Upper lobe of left lung (tissue), 6 donors: ENCODE data around the gene UBASH3A. TPM values are rescaled to one million over a fixed set of nuclear protein-coding genes. Genes with fewer than 3 reads are reported as not detected.

Source experiments
- ATAC-seq, 2 donors: fragments of 200-7000 bp; cut with Tn5 transposase; one replicate each; pipeline ENCODE4 v1.9.1; 2022; ENCODE audit warnings: mild to moderate bottlenecking in 2 of 2, moderate library complexity in 2 of 2; ENCODE audit not compliant: low FRiP score in 2 of 2
- DNase-seq, 2 donors: peaks; one replicate each; pipeline ENCODE4 v3.0.0-alpha.2; 2019 to 2020
- H3K27ac ChIP-seq, 4 donors: fragments of 200-600 bp; sonication (generic); one replicate each; pipeline ENCODE4 v1.5.1; 2016 to 2019
- H3K27me3 ChIP-seq, 4 donors: fragments of 200-600 bp; sonication (generic); one replicate each; pipeline ENCODE4 v1.5.1; 2017 to 2019
- H3K36me3 ChIP-seq, 4 donors: fragments of 200-600 bp; sonication (generic); one replicate each; pipeline ENCODE4 v1.5.1; 2016 to 2019
- H3K4me1 ChIP-seq, 4 donors: fragments of 200-600 bp; sonication (generic); one replicate each; pipeline ENCODE4 v1.5.1; 2018 to 2019
- H3K4me3 ChIP-seq, 4 donors: fragments of 200-600 bp; sonication (generic); one replicate each; pipeline ENCODE4 v1.5.1; 2017 to 2019; ENCODE audit warnings: mild to moderate bottlenecking in 2 of 4, moderate library complexity in 1 of 4
- H3K9me3 ChIP-seq, 4 donors: fragments of 200-600 bp; sonication (generic); one replicate each; pipeline ENCODE4 v1.5.1; 2018 to 2019
- CTCF ChIP-seq, 6 experiments: fragments of 450-650 bp in 4 of 6; fragments of 200-600 bp in 2 of 6; sonication (generic) in 2 of 6; IDR thresholded peaks; one replicate each; pipeline ENCODE4 v1.5.1; 2016 to 2019; ENCODE audit warnings: antibody characterized with exemption in 6 of 6
- EP300 ChIP-seq, 4 donors: sonication (generic); formaldehyde crosslinking; IDR thresholded peaks; one replicate each; pipeline ENCODE4 v1.5.1; 2017; ENCODE audit warnings: antibody characterized with exemption in 4 of 4, control low read depth in 2 of 4
- POLR2A ChIP-seq, 4 donors: fragments of 450-650 bp; IDR thresholded peaks; one replicate each; pipeline ENCODE4 v1.5.1; 2016 to 2017; ENCODE audit warnings: antibody characterized with exemption in 4 of 4, mild to moderate bottlenecking in 2 of 4
- POLR2AphosphoS5 ChIP-seq, 2 donors: sonication (generic); formaldehyde crosslinking; IDR thresholded peaks; one replicate each; pipeline ENCODE4 v1.5.1; 2017; ENCODE audit warnings: antibody characterized with exemption in 2 of 2
- WGBS, 2 donors: methylation state at CpG; one replicate each; pipeline ENCODE4 v1.1.5; 2017 to 2018; 5-methylcytosine and 5-hydroxymethylcytosine counted together
- total RNA-seq, 6 donors: library from RNA; depleted of rRNA in 4 of 6; stranded (reverse); fragments of >200 nt in 4 of 6; gene quantifications; one replicate each; pipeline versions ENCODE4 v1.1.0 to v1.2.1, GENCODE V29; 2016 to 2021
- donor health status: DM: no; HTN: no; CAD: no; lungs with moderate emphysema.
- donor health status: DM: no; HTN: yes; CAD: no; lungs with severe emphysema.

UBASH3A gene
- total RNA-seq, 6 donors from 2014 or later = 1.4 to 7.3 (median 2.9) TPM; not detected in 1

GRCh38 chr21:42433946-42434551, 30.3 kb downstream of the UBASH3A start:
- TF ChIP-seq CTCF (IDR thresholded peaks at IDR 0.05) (no peak), POLR2AphosphoS5 (IDR thresholded peaks at IDR 0.05) (no peak), POLR2A (IDR thresholded peaks at IDR 0.05) (no peak), EP300 (IDR thresholded peaks at IDR 0.05) (no peak)
- Histone ChIP-seq H3K27ac (no peak overlapping the region), H3K36me3 (no peaks in the 10 kb centered on the region), H3K27me3 (no peaks in the 10 kb centered on the region), H3K4me3 (no peak overlapping the region), H3K4me1 (no peaks in the 10 kb centered on the region), H3K9me3 (peaks cover 0 to 3% (median 0%) of the 10 kb centered on the region in 4 donors)
- ATAC-seq (peak in 1 of 2 donors; percentile 54), DNase-seq (no peak)
- WGBS, 2 donors = 63 to 68% methylated on average over 10 of the region's 10 CpGs

GRCh38 chr21:42434884-42435283, 31.2 kb downstream of the UBASH3A start:
- WGBS, 2 donors = 69 to 81% methylated on average over 3 of the region's 3 CpGs
- ATAC-seq = no peak

GRCh38 chr21:42435401-42435800, 31.7 kb downstream of the UBASH3A start:
- Histone ChIP-seq H3K4me3 (no peak overlapping the region), H3K4me1 (no peaks in the 10 kb centered on the region), H3K27me3 (no peaks in the 10 kb centered on the region), H3K9me3 (peaks cover 0 to 3% (median 0%) of the 10 kb centered on the region in 4 donors), H3K36me3 (no peaks in the 10 kb centered on the region), H3K27ac (no peak overlapping the region)
- WGBS, 2 donors = 58 to 60% methylated on average over 4 of the region's 4 CpGs
- ATAC-seq (no peak), DNase-seq (no peak)
- TF ChIP-seq CTCF (IDR thresholded peaks at IDR 0.05) (no peak), EP300 (IDR thresholded peaks at IDR 0.05) (no peak), POLR2A (IDR thresholded peaks at IDR 0.05) (no peak), POLR2AphosphoS5 (IDR thresholded peaks at IDR 0.05) (no peak)

More at GRCh38 chr21:42434884-42435283, 31.2 kb downstream of the UBASH3A start:
- no peaks in the 10 kb centered on the region for H3K27me3 ChIP-seq
- no peaks in the 10 kb centered on the region for H3K36me3 ChIP-seq
- TF ChIP-seq CTCF (IDR thresholded peaks at IDR 0.05) = no peak
- TF ChIP-seq POLR2AphosphoS5 (IDR thresholded peaks at IDR 0.05) = no peak
- no peak for TF ChIP-seq EP300 (IDR thresholded peaks at IDR 0.05)
- no peak for TF ChIP-seq POLR2A (IDR thresholded peaks at IDR 0.05)
- H3K27ac ChIP-seq = no peak overlapping the region
- no peak overlapping the region for H3K4me3 ChIP-seq
- no peak for DNase-seq
- H3K4me1 ChIP-seq = no peaks in the 10 kb centered on the region
- peaks cover 0 to 3% (median 0%) of the 10 kb centered on the region in 4 donors for H3K9me3 ChIP-seq

GRCh38 chr21:42435833-42436232, 32.1 kb downstream of the UBASH3A start:
- no peak for DNase-seq
- H3K36me3 ChIP-seq = no peaks in the 10 kb centered on the region
- no peaks in the 10 kb centered on the region for H3K27me3 ChIP-seq
- peaks cover 0 to 3% (median 0%) of the 10 kb centered on the region in 4 donors for H3K9me3 ChIP-seq
- no peak overlapping the region for H3K27ac ChIP-seq
- ATAC-seq = no peak
- no peak overlapping the region for H3K4me3 ChIP-seq
- H3K4me1 ChIP-seq = no peaks in the 10 kb centered on the region
- no peak for TF ChIP-seq POLR2AphosphoS5 (IDR thresholded peaks at IDR 0.05)
- no peak for TF ChIP-seq POLR2A (IDR thresholded peaks at IDR 0.05)
- no peak for TF ChIP-seq CTCF (IDR thresholded peaks at IDR 0.05)
- no peak for TF ChIP-seq EP300 (IDR thresholded peaks at IDR 0.05)

- Histone ChIP-seq H3K9me3 (peaks cover 0 to 3% (median 0%) of the 10 kb centered on the region in 4 donors), H3K27ac (no peak overlapping the region), H3K27me3 (no peaks in the 10 kb centered on the region), H3K36me3 (no peaks in the 10 kb centered on the region), H3K4me3 (no peak overlapping the region), H3K4me1 (no peaks in the 10 kb centered on the region)
- DNase-seq = no peak
- no peak for ATAC-seq
- TF ChIP-seq CTCF (IDR thresholded peaks at IDR 0.05) (no peak), POLR2A (IDR thresholded peaks at IDR 0.05) (no peak), POLR2AphosphoS5 (IDR thresholded peaks at IDR 0.05) (no peak), EP300 (IDR thresholded peaks at IDR 0.05) (no peak)
Observed at GRCh38 chr21:42436914-42437313, 33.2 kb downstream of the UBASH3A start.
